GM23338 (cell line): ENCODE results near the gene SCYGR4. TPM values are rescaled to one million over a fixed set of nuclear protein-coding genes. Genes with fewer than 3 reads are reported as not detected.
"Not testable (repeated sequence)": the region's sequence is repeated elsewhere in the genome, so short reads cannot be mapped to it uniquely, and the experiment has no call there.

Experiments used
- ATAC-seq: fragments of 200-7000 bp; cut with Tn5 transposase; 3 replicates; pipeline ENCODE4 v1.9.1; 2020
- DNase-seq: peaks from one replicate; pipeline ENCODE4 v3.0.0-alpha.2; 2015; ENCODE audit warnings: low spot score
- H2AFZ ChIP-seq: fragments of 200-600 bp; sonication (generic); 2 replicates; pipeline ENCODE4 v1.8.0; 2016; ENCODE audit warnings: antibody characterized with exemption, mild to moderate bottlenecking, moderate library complexity
- H3F3A ChIP-seq: fragments of 200-600 bp; sonication (generic); replicated peaks from 2 replicates; pipeline ENCODE4 v1.8.0; 2017; ENCODE audit warnings: antibody characterized with exemption, mixed run types, low read depth
- H3K27ac ChIP-seq: fragments of 200-600 bp; sonication (generic); 2 replicates; pipeline ENCODE4 v1.6.1; 2016; ENCODE audit warnings: low read depth
- H3K27me3 ChIP-seq: fragments of 200-600 bp; sonication (generic); 2 replicates; pipeline ENCODE4 v1.8.0; 2016; ENCODE audit warnings: mild to moderate bottlenecking, mixed run types, moderate library complexity; ENCODE audit not compliant: insufficient read depth
- H3K36me3 ChIP-seq: fragments of 200-600 bp; sonication (generic); 2 replicates; pipeline ENCODE4 v1.8.0; 2016; ENCODE audit warnings: mild to moderate bottlenecking; ENCODE audit not compliant: insufficient read depth
- H3K4me1 ChIP-seq: fragments of 200-600 bp; sonication (generic); 2 replicates; pipeline ENCODE4 v1.8.0; 2016; ENCODE audit warnings: mild to moderate bottlenecking, moderate library complexity; ENCODE audit not compliant: insufficient read depth
- H3K4me2 ChIP-seq: fragments of 200-600 bp; sonication (generic); 2 replicates; pipeline ENCODE4 v1.7.1; 2017; ENCODE audit warnings: mixed run types
- H3K4me3 ChIP-seq: fragments of 200-600 bp; sonication (generic); 2 replicates; pipeline ENCODE4 v1.6.1; 2016; ENCODE audit warnings: mixed run types
- H3K79me2 ChIP-seq: fragments of 200-600 bp; sonication (generic); replicated peaks from 2 replicates; pipeline ENCODE4 v1.8.0; 2017; ENCODE audit warnings: mild to moderate bottlenecking; ENCODE audit not compliant: insufficient read depth
- H3K9me2 ChIP-seq: fragments of 200-600 bp; sonication (generic); 2 replicates; pipeline ENCODE4 v1.8.0; 2017; ENCODE audit not compliant: insufficient read depth
- H4K20me1 ChIP-seq: fragments of 200-600 bp; sonication (generic); replicated peaks from 2 replicates; pipeline ENCODE4 v1.8.0; 2017; ENCODE audit warnings: mild to moderate bottlenecking; ENCODE audit not compliant: insufficient read depth
- H3K27ac Mint-ChIP-seq: 2 replicates; pipeline ENCODE4 v1.8.0; 2020; ENCODE audit warnings: inconsistent platforms, mild to moderate bottlenecking, moderate library complexity, mixed read lengths
- H3K27me3 Mint-ChIP-seq: 3 replicates; pipeline ENCODE4 v1.8.0; 2022; ENCODE audit warnings: low read depth, mild to moderate bottlenecking, moderate library complexity, mixed read lengths, inconsistent platforms; ENCODE audit not compliant: insufficient read depth, poor library complexity
- H3K36me3 Mint-ChIP-seq: 3 replicates; pipeline ENCODE4 v1.8.0; 2021; ENCODE audit warnings: low read depth, mild to moderate bottlenecking, inconsistent platforms, moderate library complexity, mixed read lengths
- H3K4me1 Mint-ChIP-seq: 3 replicates; pipeline ENCODE4 v1.8.0; 2020; ENCODE audit warnings: mild to moderate bottlenecking, inconsistent platforms, mixed read lengths
- H3K4me3 Mint-ChIP-seq: 3 replicates; pipeline ENCODE4 v1.8.0; 2021; ENCODE audit warnings: moderate library complexity, mild to moderate bottlenecking, inconsistent platforms, mixed read lengths
- H3K9me3 Mint-ChIP-seq: 3 replicates; pipeline ENCODE4 v1.8.0; 2020; ENCODE audit warnings: moderate library complexity, mild to moderate bottlenecking, inconsistent platforms, mixed read lengths
- polyA plus RNA-seq: library from polyadenylated mRNA; unstranded; fragments of >200 nt; fragmentation: Nextera tagmentation; extraction: Ambion mirVana; gene quantifications from 2 replicates; pipeline ENCODE4 v1.2.1, GENCODE V29; 2016
- total RNA-seq: library from RNA; depleted of rRNA; stranded (reverse); fragments of >200 nt; shearing (Covaris generic); gene quantifications from 2 replicates; pipeline ENCODE4 v1.2.3, GENCODE V29; 2014; rRNA removed

The SCYGR4 gene
- total and polyA plus RNA-seq, 2 experiments from 2014 or later, result not detected

DNA sequence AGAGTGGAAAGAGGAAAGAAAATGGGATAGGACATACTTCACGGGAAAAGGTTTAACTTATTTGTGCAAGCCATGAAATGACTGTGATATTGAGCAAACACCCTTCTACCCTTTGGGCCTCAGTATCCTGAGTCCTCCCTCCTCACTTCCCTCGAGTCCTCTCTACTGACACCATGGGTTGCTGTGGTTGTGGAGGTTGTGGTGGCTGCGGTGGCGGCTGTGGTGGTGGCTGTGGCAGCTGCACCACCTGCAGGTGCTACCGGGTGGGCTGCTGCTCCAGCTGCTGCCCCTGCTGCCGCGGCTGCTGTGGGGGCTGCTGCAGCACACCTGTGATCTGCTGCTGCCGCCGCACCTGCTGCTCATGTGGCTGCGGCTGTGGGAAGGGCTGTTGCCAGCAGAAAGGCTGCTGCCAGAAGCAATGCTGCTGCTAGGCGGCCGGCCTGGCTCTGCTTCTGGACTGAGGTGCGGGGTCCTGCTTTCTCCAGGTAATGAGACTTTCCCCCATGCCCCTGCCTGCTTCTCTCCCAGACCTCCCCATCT, 49.4 kb downstream of the SCYGR4 start, which contains the start of gene SCYGR5:
TSS of gene SCYGR5 (plus strand) at position 174 of the 540 bp plus-strand sequence. CDS start at position 174, 0 bp downstream.
- not testable (repeated sequence) for H3K9me3 Mint-ChIP-seq, H3K4me2 ChIP-seq, H2AFZ ChIP-seq, H3K79me2 ChIP-seq, H3K27me3 Mint-ChIP-seq, H3K27ac Mint-ChIP-seq, H3K36me3 ChIP-seq, H3F3A ChIP-seq, DNase-seq, H3K36me3 Mint-ChIP-seq, H3K9me2 ChIP-seq, H4K20me1 ChIP-seq, H3K27me3 ChIP-seq, H3K4me3 ChIP-seq, H3K27ac ChIP-seq, ATAC-seq, H3K4me3 Mint-ChIP-seq
- peaks cover 22% of the 10 kb centered on the region for H3K4me1 ChIP-seq
- H3K4me1 Mint-ChIP-seq, result peaks cover 13% of the 10 kb centered on the region

Other genes starting within 250 kb of the SCYGR4 start
- gene TM4SF20, start 238.2 kb upstream of the SCYGR4 start, total RNA-seq, result not detected in 2 replicates
- 0.12 TPM in 1 of 2 replicates, not detected in the other for gene TM4SF20, start 238.2 kb upstream of the SCYGR4 start, polyA plus RNA-seq
- not detected in 2 replicates for gene SCYGR1, start 229.5 kb upstream of the SCYGR4 start, total RNA-seq
- gene SCYGR1, start 229.5 kb upstream of the SCYGR4 start, polyA plus RNA-seq, result not detected in 2 replicates
- gene AGFG1, start 145.3 kb upstream of the SCYGR4 start, total RNA-seq, result 96.4 and 113 TPM in 2 replicates
- gene AGFG1, start 145.3 kb upstream of the SCYGR4 start, polyA plus RNA-seq, result 13.8 and 14.5 TPM in 2 replicates
- gene SCYGR2, start 18.6 kb upstream of the SCYGR4 start, total RNA-seq, result not detected in 2 replicates
- not detected in 2 replicates for gene SCYGR2, start 18.6 kb upstream of the SCYGR4 start, polyA plus RNA-seq
- gene SCYGR3, start 2.7 kb upstream of the SCYGR4 start, total RNA-seq, result not detected in 2 replicates
- not detected in 2 replicates for gene SCYGR3, start 2.7 kb upstream of the SCYGR4 start, polyA plus RNA-seq
- not detected in 2 replicates for gene SCYGR5, start 49.3 kb downstream of the SCYGR4 start, total RNA-seq
- gene SCYGR5, start 49.3 kb downstream of the SCYGR4 start, polyA plus RNA-seq, result not detected in 2 replicates
- gene SLC19A3, start 100.5 kb downstream of the SCYGR4 start, total RNA-seq, result 9.1 and 12.0 TPM in 2 replicates
- gene SLC19A3, start 100.5 kb downstream of the SCYGR4 start, polyA plus RNA-seq, result 3.5 and 4.2 TPM in 2 replicates
- gene SCYGR6, start 107.3 kb downstream of the SCYGR4 start, total RNA-seq, result not detected in 2 replicates
- gene SCYGR6, start 107.3 kb downstream of the SCYGR4 start, polyA plus RNA-seq, result not detected in 2 replicates
- gene SCYGR7, start 110.8 kb downstream of the SCYGR4 start, total RNA-seq, result not detected in 2 replicates
- not detected in 2 replicates for gene SCYGR7, start 110.8 kb downstream of the SCYGR4 start, polyA plus RNA-seq
- gene SCYGR8, start 128.4 kb downstream of the SCYGR4 start, total RNA-seq, result not detected in 2 replicates
- gene SCYGR8, start 128.4 kb downstream of the SCYGR4 start, polyA plus RNA-seq, result not detected in 2 replicates
- gene CCL20, start 196.3 kb downstream of the SCYGR4 start, total RNA-seq, result not detected in 2 replicates
- gene CCL20, start 196.3 kb downstream of the SCYGR4 start, polyA plus RNA-seq, result not detected in 2 replicates